HFF-Myc (cell line): ENCODE results near the gene FAM237B.

Experiments used
- DNase-seq: peaks from one replicate; pipeline ENCODE4 v3.0.0-alpha.2; 2011; ENCODE audit warnings: low read depth; ENCODE audit errors: extremely low read depth
- H3K4me3 ChIP-seq: replicated peaks from 2 replicates; pipeline ENCODE4 v1.5.1; 2011; ENCODE audit warnings: low read depth, mild to moderate bottlenecking, control low read depth, low read length
- TF ChIP-seq, protein P1 (sequence below): IDR thresholded peaks from 2 replicates; pipeline ENCODE4 v1.5.1; 2012; ENCODE audit warnings: mild to moderate bottlenecking, low read depth, low read length, control low read depth; ENCODE audit errors: missing control alignments

FAM237B gene

DNA sequence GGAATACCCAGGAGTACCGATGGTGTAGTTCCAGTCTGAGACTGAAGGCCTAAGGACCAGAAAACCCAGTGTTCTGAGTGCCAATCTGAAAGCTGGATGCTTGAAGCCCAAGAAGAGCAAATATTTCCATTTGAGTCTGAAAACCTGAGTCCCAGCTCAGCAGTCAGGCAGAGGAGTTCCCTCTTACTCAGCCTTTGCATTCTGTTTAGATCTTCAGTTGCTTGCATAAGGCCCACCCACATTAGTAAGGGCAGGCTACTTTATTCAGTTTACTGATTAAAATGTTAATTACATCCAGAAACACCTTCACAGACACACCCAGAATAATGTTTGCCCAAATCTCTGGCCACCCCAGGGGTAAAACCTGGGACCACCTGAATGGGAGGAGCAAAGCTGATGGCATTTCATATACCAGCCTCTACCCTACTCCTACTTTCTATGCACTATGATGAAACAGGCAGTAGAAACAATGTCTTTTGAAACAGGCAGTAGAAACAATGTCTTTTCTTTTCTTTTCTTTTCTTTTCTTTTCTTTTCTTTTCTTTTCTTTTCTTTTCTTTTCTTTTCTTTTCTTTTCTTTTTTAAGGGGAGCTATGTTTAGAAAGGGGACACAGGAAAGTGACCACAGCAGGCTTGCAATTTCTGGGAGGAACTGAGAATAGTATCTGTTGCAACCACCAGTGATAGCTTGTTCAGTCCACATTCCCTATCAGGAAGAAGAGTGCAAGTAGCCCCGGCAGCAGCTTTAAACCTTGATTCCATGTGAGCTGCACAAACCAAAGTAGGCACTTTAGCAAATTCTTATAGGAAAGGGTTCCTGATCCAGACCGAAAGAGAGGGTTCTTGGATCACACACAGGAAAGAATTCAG is 30.6 kb downstream of the FAM237B start:
- TF ChIP-seq, protein P1, sequence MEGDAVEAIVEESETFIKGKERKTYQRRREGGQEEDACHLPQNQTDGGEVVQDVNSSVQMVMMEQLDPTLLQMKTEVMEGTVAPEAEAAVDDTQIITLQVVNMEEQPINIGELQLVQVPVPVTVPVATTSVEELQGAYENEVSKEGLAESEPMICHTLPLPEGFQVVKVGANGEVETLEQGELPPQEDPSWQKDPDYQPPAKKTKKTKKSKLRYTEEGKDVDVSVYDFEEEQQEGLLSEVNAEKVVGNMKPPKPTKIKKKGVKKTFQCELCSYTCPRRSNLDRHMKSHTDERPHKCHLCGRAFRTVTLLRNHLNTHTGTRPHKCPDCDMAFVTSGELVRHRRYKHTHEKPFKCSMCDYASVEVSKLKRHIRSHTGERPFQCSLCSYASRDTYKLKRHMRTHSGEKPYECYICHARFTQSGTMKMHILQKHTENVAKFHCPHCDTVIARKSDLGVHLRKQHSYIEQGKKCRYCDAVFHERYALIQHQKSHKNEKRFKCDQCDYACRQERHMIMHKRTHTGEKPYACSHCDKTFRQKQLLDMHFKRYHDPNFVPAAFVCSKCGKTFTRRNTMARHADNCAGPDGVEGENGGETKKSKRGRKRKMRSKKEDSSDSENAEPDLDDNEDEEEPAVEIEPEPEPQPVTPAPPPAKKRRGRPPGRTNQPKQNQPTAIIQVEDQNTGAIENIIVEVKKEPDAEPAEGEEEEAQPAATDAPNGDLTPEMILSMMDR = no peak
- H3K4me3 ChIP-seq = no peak overlapping the region
- no peak for DNase-seq

DNA sequence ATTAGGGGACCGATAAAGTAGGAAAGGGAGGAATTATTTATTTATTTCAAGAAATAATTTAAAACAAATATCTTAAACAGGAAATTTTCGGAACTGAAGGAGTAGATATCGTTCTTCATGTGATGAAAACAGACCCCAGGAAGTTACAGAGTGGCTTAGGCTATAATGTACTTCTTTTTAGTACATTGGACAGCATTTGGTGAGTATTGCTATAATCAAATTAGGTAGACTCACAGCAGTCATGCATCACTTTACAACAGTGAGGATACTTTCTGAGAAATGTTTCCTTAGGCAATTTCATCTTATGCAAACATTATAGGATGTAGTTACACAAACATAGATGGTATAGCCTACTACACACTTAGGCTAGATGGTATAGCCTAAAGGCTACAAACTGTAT is 33.0 kb downstream of the FAM237B start:
- no peak overlapping the region for H3K4me3 ChIP-seq
- DNase-seq = no peak
- TF ChIP-seq, protein P1 = no peak

- DNase-seq = no peak
- TF ChIP-seq, protein P1 = no peak
- H3K4me3 ChIP-seq = no peak overlapping the region
These were observed 44.9 kb downstream of the FAM237B start for GRCh38 chr7:90276033-90276728.

- DNase-seq = no peak
- no peak overlapping the region for H3K4me3 ChIP-seq
- TF ChIP-seq, protein P1 = no peak
These were observed 46.9 kb downstream of the FAM237B start for GRCh38 chr7:90274161-90274560.

- no peak for DNase-seq
- TF ChIP-seq, protein P1 = no peak
- H3K4me3 ChIP-seq = no peak overlapping the region
These were observed 48.9 kb downstream of the FAM237B start for GRCh38 chr7:90272242-90272641.

DNA sequence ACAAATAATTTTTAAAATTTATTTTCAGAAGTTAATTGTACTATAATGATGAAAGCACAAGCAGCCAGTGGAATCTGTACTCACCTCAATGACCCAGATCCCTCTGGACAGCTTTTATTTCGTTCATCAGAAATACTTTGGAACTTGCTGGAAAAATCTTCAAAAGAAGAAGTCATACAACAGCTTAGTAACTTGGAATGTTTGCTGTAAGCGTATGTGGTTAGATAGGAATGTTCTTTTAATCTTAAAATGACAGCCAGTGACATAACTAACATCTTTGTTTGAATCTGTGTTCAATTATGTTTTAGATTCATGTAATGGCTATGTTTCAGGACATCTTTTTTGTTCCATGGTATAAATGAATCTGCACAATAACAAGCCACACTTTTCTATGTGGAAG is 49.4 kb downstream of the FAM237B start:
- H3K4me3 ChIP-seq = no peak overlapping the region
- TF ChIP-seq, protein P1 = no peak
- DNase-seq = no peak
